ENCODE results near the gene SLC22A23. TPM values are rescaled to one million over a fixed set of nuclear protein-coding genes. Genes with fewer than 3 reads are reported as not detected.

SLC22A23 gene
- total RNA-seq, 2 experiments from 2014 or later, result 0.37 to 0.39 TPM

GRCh38 chr6:3321875-3322274 lies 135.0 kb downstream of the SLC22A23 start:
- ATAC-seq (no peak), DNase-seq (no peak)
- H3K27me3 Mint-ChIP-seq, result peaks cover 7% of the 10 kb centered on the region
- POLR2A ChIA-PET, result no interaction called here
- no peak overlapping the region for H3K4me3 Mint-ChIP-seq
- H3K27ac Mint-ChIP-seq, result no peak overlapping the region
- H3K36me3 Mint-ChIP-seq (ENCODE audit: low read depth), result no peaks in the 10 kb centered on the region
- no peaks in the 10 kb centered on the region for H3K9me3 Mint-ChIP-seq (ENCODE audit: low read depth)
- CTCF ChIA-PET, result no interaction called here
- peaks cover 28% of the 10 kb centered on the region for H3K4me1 Mint-ChIP-seq
- intact Hi-C loops (cut with DNase I, micrococcal nuclease), result no loop called here

- Mint-ChIP-seq H3K27me3 (peaks cover 9% of the 10 kb centered on the region), H3K36me3 (ENCODE audit: low read depth) (no peaks in the 10 kb centered on the region), H3K4me1 (peaks cover 28% of the 10 kb centered on the region), H3K4me3 (no peak overlapping the region), H3K9me3 (ENCODE audit: low read depth) (no peaks in the 10 kb centered on the region), H3K27ac (no peak overlapping the region)
- DNase-seq (no peak), ATAC-seq (no peak)
- intact Hi-C loops (cut with DNase I, micrococcal nuclease), result no loop called here
- ChIA-PET CTCF (no interaction called here), POLR2A (no interaction called here)
Measured at GRCh38 chr6:3321042-3321441, 135.8 kb downstream of the SLC22A23 start.

DNA sequence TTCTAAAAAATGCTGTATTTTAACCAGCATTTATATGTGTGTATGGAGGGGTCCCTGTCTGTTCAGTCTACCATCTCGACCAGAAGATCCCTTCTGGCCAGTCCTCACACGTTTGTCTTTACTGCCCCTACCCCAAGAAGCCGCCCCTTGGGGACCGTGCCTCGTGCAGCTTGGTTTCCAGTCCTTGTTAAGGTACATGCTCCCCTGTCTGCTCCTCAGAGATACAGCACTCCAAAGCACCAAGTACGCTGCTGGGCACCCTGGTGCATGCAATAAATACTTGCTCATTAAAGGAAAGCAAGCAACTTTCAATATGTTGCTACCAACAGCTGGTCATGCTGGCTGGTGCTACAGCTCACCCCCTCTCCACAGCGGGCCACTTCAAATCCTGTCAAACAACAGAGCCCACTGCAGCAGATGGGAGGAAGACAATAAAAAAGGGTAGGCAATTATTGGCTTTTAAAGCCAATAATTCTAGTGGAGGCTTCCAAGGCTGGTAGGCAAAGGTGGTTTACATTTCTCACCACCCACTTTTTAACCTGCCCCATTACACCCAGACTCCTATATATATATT lies 136.5 kb downstream of the SLC22A23 start:
- CTCF ChIA-PET, result interaction anchor here (0.6 kb wide), 1 partner anchor 126 kb away, joined by 3 read pairs; no protein-coding TSS in a partner anchor
- no peak overlapping the region for H3K4me3 Mint-ChIP-seq
- no peaks in the 10 kb centered on the region for H3K36me3 Mint-ChIP-seq (ENCODE audit: low read depth)
- H3K4me1 Mint-ChIP-seq, result peaks cover 28% of the 10 kb centered on the region
- DNase-seq (no peak), ATAC-seq (no peak)
- POLR2A ChIA-PET, result no interaction called here
- H3K27ac Mint-ChIP-seq, result no peak overlapping the region
- H3K27me3 Mint-ChIP-seq, result peaks cover 9% of the 10 kb centered on the region
- H3K9me3 Mint-ChIP-seq (ENCODE audit: low read depth), result no peaks in the 10 kb centered on the region
- intact Hi-C loops (cut with DNase I, micrococcal nuclease), result no loop called here

GRCh38 chr6:3319610-3320200 lies 137.1 kb downstream of the SLC22A23 start:
- ATAC-seq (no peak), DNase-seq (no peak)

GRCh38 chr6:3318821-3319540 lies 137.9 kb downstream of the SLC22A23 start:
- CTCF ChIA-PET, result interaction anchor here (1.0 kb wide), 1 partner anchor 413 kb away, joined by 3 read pairs; no protein-coding TSS in a partner anchor
- POLR2A ChIA-PET, result no interaction called here
- intact Hi-C loops (cut with DNase I, micrococcal nuclease), result no loop called here
- H3K9me3 Mint-ChIP-seq (ENCODE audit: low read depth), result no peaks in the 10 kb centered on the region
- peaks cover 9% of the 10 kb centered on the region for H3K27me3 Mint-ChIP-seq
- no peak for ATAC-seq
- peaks cover 19% of the 10 kb centered on the region for H3K4me1 Mint-ChIP-seq
- H3K27ac Mint-ChIP-seq, result no peak overlapping the region
- H3K36me3 Mint-ChIP-seq (ENCODE audit: low read depth), result no peaks in the 10 kb centered on the region
- no peak overlapping the region for H3K4me3 Mint-ChIP-seq
- DNase-seq, result no peak

More at GRCh38 chr6:3319610-3320200, 137.1 kb downstream of the SLC22A23 start:
- Mint-ChIP-seq H3K27ac (no peak overlapping the region), H3K9me3 (ENCODE audit: low read depth) (no peaks in the 10 kb centered on the region), H3K4me3 (no peak overlapping the region), H3K27me3 (peaks cover 9% of the 10 kb centered on the region), H3K36me3 (ENCODE audit: low read depth) (no peaks in the 10 kb centered on the region), H3K4me1 (peaks cover 25% of the 10 kb centered on the region)
- intact Hi-C loops (cut with DNase I, micrococcal nuclease), result no loop called here
- CTCF ChIA-PET, result interaction anchor here (0.6 kb wide), 1 partner anchor 126 kb away, joined by 3 read pairs; no protein-coding TSS in a partner anchor
- POLR2A ChIA-PET, result no interaction called here

- H3K36me3 Mint-ChIP-seq (ENCODE audit: low read depth), result no peaks in the 10 kb centered on the region
- peak; percentile 80 for DNase-seq
- peaks cover 9% of the 10 kb centered on the region for H3K27me3 Mint-ChIP-seq
- CTCF ChIA-PET, result interaction anchor here (1.0 kb wide), 1 partner anchor 413 kb away, joined by 3 read pairs; no protein-coding TSS in a partner anchor
- ATAC-seq, result peak; percentile 99
- H3K9me3 Mint-ChIP-seq (ENCODE audit: low read depth), result no peaks in the 10 kb centered on the region
- H3K4me1 Mint-ChIP-seq, result peaks cover 19% of the 10 kb centered on the region
- H3K27ac Mint-ChIP-seq, result no peak overlapping the region
- POLR2A ChIA-PET, result interaction anchor here (0.6 kb wide), 1 partner anchor 140 kb away, joined by 4 read pairs; no protein-coding TSS in a partner anchor
- intact Hi-C loops (cut with DNase I, micrococcal nuclease), result no loop called here
- no peak overlapping the region for H3K4me3 Mint-ChIP-seq
Measured at GRCh38 chr6:3318226-3318625, 138.6 kb downstream of the SLC22A23 start.

- POLR2A ChIA-PET, result interaction anchor here (0.6 kb wide), 1 partner anchor 140 kb away, joined by 4 read pairs; no protein-coding TSS in a partner anchor
- CTCF ChIA-PET, result no interaction called here
- intact Hi-C loops (cut with DNase I, micrococcal nuclease), result no loop called here
- Mint-ChIP-seq H3K9me3 (ENCODE audit: low read depth) (no peaks in the 10 kb centered on the region), H3K36me3 (ENCODE audit: low read depth) (no peaks in the 10 kb centered on the region), H3K4me3 (no peak overlapping the region), H3K4me1 (peaks cover 19% of the 10 kb centered on the region), H3K27me3 (peaks cover 9% of the 10 kb centered on the region), H3K27ac (no peak overlapping the region)
- ATAC-seq (no peak), DNase-seq (no peak)
Measured at GRCh38 chr6:3317741-3318211, 139.1 kb downstream of the SLC22A23 start.

GRCh38 chr6:3316818-3317217 lies 140.0 kb downstream of the SLC22A23 start:
- Mint-ChIP-seq H3K27me3 (peaks cover 9% of the 10 kb centered on the region), H3K4me1 (peaks cover 19% of the 10 kb centered on the region), H3K36me3 (ENCODE audit: low read depth) (no peaks in the 10 kb centered on the region), H3K27ac (no peak overlapping the region), H3K4me3 (no peak overlapping the region), H3K9me3 (ENCODE audit: low read depth) (no peaks in the 10 kb centered on the region)
- CTCF ChIA-PET, result interaction anchor here (0.6 to 0.9 kb wide), 2 partner anchors 38 to 197 kb away, joined by 4 read pairs; no protein-coding TSS in a partner anchor
- intact Hi-C loops (cut with DNase I, micrococcal nuclease), result no loop called here
- DNase-seq (no peak), ATAC-seq (no peak)
- POLR2A ChIA-PET, result no interaction called here

DNA sequence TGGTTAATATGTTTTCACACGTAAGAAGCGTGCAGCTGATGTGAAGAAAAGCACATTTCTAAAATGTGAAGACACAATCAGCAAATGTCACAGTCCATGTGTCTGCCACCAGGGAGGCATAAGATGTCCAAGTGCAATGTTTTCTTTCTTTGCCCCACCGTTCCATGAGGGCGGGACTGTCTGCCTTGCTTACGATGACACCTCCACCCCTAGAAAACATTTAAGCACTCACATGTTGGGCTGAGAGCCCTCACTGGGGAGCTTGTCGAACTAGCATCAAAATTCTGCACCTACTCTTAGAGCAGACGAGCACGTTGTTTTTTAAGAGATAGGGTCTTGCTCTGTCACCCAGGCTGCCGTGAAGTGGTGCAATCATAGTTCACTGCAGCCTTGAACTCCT lies 140.5 kb downstream of the SLC22A23 start:
- Mint-ChIP-seq H3K36me3 (ENCODE audit: low read depth) (no peaks in the 10 kb centered on the region), H3K4me3 (no peak overlapping the region), H3K9me3 (ENCODE audit: low read depth) (no peaks in the 10 kb centered on the region), H3K4me1 (peaks cover 19% of the 10 kb centered on the region), H3K27ac (no peak overlapping the region), H3K27me3 (peaks cover 9% of the 10 kb centered on the region)
- DNase-seq (no peak), ATAC-seq (no peak)
- CTCF ChIA-PET, result interaction anchor here (0.6 to 0.9 kb wide), 2 partner anchors 39 to 197 kb away, joined by 4 read pairs; no protein-coding TSS in a partner anchor
- intact Hi-C loops (cut with DNase I, micrococcal nuclease), result no loop called here
- POLR2A ChIA-PET, result no interaction called here

GRCh38 chr6:3315841-3316240 lies 141.0 kb downstream of the SLC22A23 start:
- CTCF ChIA-PET, result no interaction called here
- POLR2A ChIA-PET, result interaction anchor here (0.7 kb wide), 1 partner anchor 392 kb away, joined by 4 read pairs; no protein-coding TSS in a partner anchor
- peaks cover 19% of the 10 kb centered on the region for H3K4me1 Mint-ChIP-seq
- no peaks in the 10 kb centered on the region for H3K36me3 Mint-ChIP-seq (ENCODE audit: low read depth)
- peaks cover 9% of the 10 kb centered on the region for H3K27me3 Mint-ChIP-seq
- no peak overlapping the region for H3K27ac Mint-ChIP-seq
- intact Hi-C loops (cut with DNase I, micrococcal nuclease), result no loop called here
- no peak overlapping the region for H3K4me3 Mint-ChIP-seq
- DNase-seq, result no peak
- no peak for ATAC-seq
- H3K9me3 Mint-ChIP-seq (ENCODE audit: low read depth), result no peaks in the 10 kb centered on the region

- H3K36me3 Mint-ChIP-seq (ENCODE audit: low read depth), result no peaks in the 10 kb centered on the region
- no peak for ATAC-seq
- intact Hi-C loops (cut with DNase I, micrococcal nuclease), result no loop called here
Measured at GRCh38 chr6:3314621-3315467, 142.0 kb downstream of the SLC22A23 start.

More at GRCh38 chr6:3314621-3315467, 142.0 kb downstream of the SLC22A23 start:
- H3K9me3 Mint-ChIP-seq (ENCODE audit: low read depth), result no peaks in the 10 kb centered on the region
- ChIA-PET POLR2A (interaction anchor here (0.7 kb wide), 1 partner anchor 393 kb away, joined by 4 read pairs; no protein-coding TSS in a partner anchor), CTCF (no interaction called here)
- H3K4me3 Mint-ChIP-seq, result no peak overlapping the region
- no peak overlapping the region for H3K27ac Mint-ChIP-seq
- peaks cover 19% of the 10 kb centered on the region for H3K4me1 Mint-ChIP-seq
- H3K27me3 Mint-ChIP-seq, result peaks cover 9% of the 10 kb centered on the region
- DNase-seq, result no peak
